GM19035 (cell line): Measurements from ENCODE around the gene B4GALT5.
"Not testable (repeated sequence)": the region's sequence is repeated elsewhere in the genome, so short reads cannot be mapped to it uniquely, and the experiment has no call there.

Experiments used
- ATAC-seq: cut with Tn5 transposase; IDR thresholded peaks from one replicate; pipeline ENCODE4 v1.9.1; 2021; ENCODE audit not compliant: unreplicated experiment

The B4GALT5 gene

DNA sequence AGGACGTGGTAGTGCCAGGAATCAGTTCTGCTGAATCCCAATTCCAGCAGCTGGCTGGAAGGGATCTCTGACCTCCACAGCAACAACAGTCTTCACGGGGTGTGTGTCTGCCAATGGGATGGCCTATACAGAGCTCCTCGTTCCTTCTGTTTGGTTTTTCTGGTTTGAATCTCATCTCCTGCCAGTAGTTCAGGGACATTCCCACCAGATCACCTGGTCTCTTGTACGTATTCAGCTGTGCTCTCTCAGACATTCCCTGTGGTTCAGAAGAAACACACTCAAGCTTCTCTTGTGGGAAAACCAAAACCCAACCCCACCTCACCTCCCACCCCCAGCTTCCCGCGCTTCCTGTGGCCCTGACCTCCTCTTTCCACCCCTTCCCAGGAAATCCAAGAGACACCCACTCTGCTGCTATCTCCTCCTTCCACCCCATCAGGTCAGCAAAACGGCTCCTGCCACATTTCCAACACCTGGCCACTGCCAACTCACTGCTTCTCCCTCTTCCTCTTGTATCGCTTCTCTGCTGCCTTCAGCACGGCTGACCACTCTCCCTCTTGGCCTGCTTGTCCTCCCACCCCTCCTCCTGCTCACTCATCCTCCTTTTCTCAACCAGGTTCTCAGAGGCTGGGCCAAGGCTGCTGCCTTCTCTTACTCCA is 82.5 kb downstream of the B4GALT5 start:
- peak; percentile 22 for ATAC-seq

DNA sequence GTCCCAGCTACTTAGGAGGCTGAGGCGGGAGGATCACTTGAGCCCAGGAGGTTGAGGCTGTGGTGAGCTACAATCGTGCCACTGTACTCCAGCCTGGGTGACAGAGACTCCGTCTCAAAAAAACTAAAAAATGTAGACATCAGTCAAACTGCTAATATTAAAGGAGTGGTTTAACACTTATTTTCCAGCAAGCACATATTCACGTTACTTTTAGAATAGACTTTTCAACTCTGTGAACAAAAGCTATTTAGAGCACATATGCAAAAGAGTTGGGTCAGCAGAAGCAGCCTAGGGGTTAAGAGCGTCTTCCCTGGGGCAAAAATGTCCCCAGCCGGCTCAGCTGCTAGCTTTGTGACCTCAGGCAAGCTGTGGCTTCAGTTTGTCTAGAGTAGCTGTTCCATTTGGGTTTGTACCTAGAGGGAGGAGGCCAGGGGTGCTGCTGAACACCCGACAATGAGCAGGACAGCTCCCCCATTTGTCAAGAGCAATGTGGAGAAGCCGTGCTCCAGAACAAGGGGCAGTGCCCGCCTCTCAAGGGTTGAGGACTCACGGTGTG is 83.2 kb downstream of the B4GALT5 start:
- peak; percentile 78 for ATAC-seq

DNA sequence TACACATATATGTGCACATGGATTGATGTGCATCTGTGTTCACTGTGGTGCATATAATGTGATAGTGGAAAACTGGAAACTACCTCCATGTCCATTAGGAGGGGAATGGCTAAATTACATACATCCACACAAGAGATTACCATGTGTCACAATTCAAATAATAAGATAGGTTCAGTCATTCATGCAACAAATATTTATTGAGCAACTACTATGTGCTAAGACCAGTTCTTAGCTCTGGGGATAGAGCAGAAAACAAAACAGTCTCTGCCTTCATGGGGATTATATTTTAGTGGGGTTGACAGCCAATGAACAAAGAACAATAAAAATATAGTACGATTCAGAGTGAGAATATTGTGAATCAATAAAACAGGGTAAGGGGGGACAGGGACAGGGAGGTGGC is 84.1 kb downstream of the B4GALT5 start:
- no peak for ATAC-seq

DNA sequence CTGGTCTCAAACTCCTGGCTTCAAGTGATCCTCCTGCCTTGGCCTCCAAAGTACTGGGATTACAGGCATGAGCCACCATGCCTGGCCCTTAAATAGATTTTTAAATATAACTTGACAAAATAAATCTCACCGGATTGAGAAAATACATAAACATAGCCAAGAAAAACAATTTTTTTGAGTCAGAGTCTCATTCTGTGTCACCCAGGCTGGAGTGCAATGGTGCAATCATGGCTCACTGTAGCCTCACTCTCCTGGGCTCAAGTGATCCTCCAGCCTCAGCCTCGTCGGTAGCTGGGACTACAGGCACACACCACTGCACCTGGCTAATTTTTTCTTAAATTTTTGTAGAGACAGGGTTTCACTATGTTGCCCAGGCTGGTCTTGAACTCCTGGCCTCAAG is 85.4 kb downstream of the B4GALT5 start:
- not testable (repeated sequence) for ATAC-seq

DNA sequence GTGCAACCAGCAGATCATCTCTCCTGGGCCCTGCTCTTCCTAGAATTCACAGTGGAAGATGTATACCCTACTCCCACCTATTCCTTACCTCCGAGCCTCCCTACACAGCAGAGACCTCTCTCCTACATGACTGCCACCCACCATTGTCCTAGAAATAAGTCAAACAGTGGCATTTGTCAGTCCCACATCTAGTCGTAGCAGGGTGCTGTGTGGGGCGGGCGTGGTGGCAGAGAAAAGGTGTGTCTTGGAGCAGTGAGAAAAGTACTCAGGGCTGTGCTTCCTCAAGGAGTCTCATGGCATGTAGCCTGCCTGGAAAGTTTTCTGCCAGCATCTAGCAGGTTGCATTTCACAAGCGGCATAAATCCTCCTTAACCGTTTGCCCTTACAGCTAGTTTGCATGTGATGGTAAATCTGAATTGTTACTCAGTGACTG is 86.3 kb downstream of the B4GALT5 start:
- no peak for ATAC-seq

DNA sequence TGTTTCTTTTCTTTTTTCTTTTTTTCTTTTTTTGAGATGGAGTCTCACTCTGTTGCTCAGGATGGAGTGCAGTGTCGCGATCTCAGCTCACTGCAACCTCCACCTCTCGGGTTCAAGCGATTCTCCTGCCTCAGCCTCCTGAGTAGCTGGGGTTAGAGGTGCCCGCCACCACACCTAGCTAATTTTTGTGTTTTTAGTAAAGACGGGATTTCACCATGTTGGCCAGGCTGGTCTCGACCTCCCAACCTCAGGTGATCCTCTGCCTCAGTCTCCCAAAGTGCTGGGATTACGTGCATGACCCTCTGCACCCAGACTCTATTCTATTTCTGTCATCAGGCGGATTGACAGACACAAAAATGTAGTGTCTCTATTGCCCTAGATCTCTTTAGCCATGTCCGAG is 88.7 kb downstream of the B4GALT5 start:
- not testable (repeated sequence) for ATAC-seq

DNA sequence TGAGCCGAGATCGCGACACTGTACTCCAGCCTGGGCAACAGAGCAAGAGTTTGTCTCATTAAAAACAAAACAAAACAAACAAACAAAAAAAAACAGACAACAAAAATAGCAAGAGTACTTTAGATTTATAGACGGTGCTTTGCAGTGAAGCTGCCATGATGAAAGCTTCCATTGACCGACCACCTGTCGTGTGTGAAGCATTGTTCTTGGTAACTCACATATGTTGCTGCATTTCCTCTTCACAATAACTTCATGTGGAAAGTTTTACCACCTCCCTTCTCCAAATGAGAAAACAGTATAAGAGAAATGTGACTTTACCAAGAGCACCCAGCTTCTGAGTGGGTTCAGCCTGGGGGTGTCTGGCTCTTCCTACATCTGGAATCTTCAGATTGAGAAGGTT is 89.4 kb downstream of the B4GALT5 start:
- ATAC-seq = no peak

DNA sequence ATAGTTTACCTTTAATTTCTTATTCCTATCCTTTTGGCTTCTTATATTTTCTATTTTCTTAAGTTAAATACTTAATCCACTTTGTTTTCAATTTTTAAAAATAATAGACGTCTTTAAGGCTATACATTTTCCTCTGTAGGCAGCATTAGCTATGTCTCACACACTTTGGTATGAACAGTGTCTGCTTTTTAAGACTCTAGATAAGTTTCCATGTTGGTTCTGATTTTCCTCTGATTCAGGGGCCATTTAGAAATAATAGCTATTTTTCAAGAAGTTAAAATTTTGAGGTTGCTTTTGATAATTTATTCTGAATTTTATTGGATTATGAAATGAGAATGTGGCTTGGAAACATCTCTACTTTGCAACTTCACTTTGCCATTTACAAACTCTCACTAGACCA is 91.4 kb downstream of the B4GALT5 start:
- no peak for ATAC-seq

DNA sequence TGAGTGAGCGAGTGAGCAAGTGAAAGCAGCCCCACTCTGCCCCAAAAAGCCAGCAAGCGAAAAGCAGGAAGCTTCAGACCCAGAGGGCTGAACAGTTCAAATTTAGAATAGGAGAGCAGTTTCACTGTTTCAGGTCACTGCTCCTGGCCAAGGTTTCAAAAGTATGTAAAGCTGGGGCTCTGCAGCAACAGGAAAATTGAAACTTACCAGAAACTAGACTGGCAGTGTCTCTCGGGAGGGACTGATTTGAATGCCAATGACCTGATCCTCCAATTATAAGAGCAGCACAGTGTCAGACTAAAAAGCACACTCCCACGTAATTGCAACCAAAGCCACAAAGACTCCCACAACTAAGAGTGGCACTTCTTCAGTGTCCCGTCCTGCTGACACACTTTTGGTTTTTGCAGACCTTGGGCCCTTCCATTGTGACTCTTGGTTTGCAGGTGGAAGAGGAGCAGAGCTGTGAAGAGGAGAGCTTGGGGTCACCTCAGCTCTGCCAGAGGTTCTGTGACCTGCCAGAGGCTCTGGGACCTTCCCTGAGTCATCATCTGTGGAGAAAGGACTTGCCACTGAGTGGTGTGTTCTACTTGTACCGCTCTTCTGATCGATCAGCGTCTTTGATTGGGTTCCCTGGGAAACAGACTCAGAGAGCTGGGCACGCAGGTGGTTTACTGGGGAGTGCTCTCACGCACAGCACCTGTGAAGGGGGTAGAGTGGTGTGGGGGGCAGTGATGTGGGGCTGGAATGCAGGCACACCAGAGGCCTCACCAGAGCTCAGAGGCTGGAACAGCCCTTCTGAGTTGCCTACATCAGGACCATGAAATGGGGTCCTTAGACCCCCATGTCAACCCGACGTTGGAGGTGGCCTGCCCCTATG is 93.1 kb downstream of the B4GALT5 start:
- peak; percentile 87 for ATAC-seq

DNA sequence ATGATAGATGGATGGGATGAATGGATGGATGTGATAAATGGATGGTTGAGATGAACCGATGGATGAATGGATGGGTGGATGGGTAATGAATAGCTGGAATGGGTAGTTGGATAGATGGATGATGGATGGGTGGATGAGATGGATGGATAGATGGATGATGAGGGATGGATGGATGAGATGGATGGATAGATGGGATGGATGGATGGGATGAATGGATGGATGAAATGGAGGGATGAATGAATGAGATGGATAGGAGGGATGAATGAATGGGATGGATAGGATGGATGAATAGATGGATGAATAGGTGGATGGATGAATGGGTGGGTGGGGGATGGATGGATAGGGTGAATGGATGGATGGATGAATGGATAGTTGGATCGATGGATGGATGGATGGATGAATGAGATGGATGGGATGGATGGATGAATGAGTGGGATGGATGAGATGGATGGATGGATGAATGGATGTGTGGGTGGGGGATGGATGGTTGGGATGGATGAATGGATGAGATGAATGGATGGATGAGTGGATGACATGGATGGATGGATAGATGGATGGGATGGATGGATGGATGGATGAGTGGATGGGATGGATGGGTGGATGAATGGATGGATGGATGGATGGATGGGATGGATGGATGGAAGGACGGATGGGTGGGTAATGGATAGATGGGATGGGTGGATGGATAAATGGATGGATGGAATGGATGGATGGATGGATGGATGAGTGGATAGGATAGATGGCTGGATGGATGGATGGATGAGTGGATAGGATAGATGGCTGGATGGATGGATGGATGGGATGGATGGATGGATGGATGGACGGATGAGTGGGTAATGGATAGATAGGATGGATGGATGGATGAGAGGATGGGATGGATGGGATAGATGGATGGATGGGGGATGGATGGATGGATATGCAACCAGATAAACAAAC is 94.3 kb downstream of the B4GALT5 start:
- no peak for ATAC-seq

DNA sequence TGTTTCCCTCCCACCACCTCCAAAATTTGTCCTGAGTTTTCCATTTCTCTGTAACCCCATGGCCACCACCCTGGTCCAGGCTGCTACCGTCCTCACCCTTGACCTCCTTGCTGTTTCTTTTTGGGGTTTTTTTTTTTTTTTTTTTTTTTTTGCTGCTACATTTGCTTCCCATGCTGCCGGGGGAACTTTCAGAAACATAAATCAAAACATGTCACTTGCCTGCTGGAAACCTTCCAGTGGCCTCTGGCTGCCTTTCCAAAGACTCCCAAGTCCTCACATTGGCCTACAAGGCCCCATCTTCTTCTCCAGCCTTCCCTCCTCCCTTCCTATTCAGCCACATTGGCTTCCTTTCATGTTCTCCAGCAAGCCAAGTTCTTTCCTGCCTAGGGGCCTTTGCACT is 95.4 kb downstream of the B4GALT5 start:
- no peak for ATAC-seq

DNA sequence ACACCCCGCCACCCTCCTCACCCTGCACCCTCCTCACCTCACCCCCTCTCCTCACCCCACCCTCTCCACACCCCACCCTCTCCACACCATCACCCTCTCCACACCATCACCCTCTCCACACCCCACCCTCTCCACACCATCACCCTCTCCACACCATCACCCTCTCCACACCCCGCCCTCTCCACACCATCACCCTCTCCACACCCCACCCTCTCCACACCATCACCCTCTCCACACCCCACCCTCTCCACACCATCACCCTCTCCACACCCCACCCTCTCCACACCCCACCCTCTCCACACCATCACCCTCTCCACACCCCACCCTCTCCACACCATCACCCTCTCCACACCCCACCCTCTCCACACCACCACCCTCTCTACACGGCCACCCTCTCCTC is 96.3 kb downstream of the B4GALT5 start:
- ATAC-seq = not testable (repeated sequence)

DNA sequence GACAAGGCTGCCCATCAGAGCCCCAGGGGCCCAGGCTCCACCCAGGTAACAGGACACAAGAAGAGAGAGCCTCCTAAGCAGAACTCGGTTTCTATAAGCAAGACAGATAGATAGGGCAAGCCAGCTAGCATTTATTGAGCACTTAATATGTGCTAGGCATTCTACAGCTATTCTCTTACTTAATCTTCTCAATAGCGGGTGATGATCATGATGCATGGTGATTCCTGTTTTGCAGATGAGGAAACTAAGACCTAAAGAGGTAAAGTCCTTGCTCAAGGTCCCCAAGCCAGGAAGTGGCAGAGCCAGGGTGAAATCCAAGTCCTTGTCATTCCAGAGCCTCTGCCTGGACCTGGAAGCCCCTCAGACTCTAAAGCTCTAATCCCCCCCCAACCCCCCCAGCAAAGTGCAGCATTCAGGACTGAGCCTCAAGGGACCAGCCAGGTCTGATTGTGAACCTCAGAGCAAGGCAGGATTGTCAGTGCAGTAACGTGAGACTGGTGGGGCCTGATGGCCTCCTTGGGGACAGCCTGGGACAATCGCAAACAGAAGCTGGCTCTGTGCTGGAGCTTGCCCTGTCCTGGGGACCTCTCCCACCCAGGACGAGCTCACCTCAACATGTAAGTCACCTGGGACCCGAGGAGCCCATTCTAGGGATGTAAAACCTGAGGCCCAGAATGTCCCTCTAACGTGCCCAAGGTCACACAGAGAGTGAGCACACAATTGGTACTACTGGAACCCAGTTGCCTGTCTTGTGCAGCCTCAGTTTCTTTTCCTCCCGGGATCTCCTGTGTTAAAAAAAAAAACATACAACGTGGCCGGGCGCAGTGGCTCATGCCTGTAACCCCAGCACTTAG is 97.3 kb downstream of the B4GALT5 start:
- ATAC-seq = no peak

DNA sequence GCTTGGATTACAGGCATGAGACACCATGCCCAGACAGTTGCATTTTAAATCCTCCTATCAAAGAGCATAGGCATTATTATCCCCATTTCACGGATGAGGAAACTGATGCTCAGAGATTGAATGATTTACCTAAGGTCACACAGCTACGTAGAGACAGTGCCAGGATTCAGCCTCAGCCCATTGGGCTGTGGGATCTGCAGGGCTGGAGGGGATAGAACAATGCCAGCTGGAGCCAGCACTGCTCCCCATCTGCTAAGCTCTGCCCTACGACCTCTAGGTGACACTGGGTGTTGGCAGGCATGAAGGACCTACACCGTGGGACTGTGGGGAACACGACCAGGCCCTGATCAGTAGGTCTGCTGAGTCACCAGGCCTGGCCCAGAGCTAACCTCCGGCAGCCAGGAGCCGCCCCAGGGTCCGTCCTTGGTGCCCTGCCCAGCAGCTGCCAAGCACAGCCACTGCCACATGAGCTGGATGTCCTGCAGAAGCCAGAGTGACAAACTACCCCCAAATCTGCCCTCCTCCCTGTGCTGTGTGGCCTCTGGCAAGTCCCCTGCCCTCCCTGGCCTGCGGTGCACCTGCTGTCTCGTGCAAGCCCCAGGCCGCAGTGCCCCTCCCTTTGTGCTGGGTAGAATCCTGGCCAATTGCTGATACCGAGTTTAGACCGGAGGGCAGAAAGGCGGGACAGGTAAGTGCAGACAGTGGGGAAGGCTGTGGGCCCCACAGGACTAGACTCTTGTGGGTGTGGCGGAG is 98.1 kb downstream of the B4GALT5 start:
- no peak for ATAC-seq

DNA sequence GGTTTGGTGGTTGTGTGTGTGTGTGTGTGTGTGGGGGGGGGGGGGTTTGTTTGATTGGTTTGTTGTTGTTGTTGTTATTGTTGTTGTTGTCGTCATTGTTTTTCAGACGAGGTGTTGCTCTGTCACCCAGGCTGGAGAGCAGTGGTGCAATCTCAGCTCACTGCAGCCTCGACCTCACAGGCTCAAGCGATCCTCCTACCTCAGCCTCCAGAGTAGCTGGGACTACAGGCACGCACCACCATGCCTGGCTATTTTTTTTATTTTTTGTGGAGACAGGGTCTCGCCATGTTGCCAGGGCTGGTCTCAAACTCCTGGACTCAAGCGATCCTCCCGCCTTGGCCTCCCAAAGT is 98.7 kb downstream of the B4GALT5 start:
- ATAC-seq = not testable (repeated sequence)

DNA sequence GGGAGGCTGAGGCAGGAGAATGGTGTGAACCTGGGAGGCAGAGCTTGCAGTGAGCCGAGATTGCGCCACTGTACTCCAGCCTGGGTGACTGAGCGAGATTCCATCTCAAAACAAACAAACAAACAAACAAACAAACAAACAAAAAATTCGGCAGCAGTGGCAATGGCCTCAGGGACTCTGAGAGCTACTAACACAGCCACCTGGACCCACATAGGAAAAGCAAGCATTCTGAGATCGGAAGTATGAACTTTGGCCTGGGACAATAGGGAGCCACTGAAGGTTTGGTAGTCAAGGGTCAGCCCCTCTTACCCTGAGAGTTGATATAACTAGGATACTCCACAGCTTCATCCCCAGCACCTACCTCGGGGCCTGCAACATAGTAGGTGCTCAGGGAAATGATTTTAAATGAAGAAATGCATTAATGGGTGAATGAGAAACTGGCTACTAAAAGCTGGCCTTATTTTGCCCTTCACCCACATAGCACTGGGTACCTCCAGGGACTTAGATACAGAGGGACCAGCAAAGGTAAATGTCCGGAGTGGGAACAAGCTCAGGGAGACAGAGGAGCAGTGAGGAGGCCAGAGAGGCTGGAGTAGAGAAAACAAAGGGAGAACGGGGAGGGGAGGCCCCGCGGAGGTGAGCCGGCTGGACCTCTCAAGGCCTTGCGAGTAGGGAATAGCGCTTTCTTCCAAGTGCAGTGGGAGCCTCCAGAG is 99.2 kb downstream of the B4GALT5 start:
- no peak for ATAC-seq

DNA sequence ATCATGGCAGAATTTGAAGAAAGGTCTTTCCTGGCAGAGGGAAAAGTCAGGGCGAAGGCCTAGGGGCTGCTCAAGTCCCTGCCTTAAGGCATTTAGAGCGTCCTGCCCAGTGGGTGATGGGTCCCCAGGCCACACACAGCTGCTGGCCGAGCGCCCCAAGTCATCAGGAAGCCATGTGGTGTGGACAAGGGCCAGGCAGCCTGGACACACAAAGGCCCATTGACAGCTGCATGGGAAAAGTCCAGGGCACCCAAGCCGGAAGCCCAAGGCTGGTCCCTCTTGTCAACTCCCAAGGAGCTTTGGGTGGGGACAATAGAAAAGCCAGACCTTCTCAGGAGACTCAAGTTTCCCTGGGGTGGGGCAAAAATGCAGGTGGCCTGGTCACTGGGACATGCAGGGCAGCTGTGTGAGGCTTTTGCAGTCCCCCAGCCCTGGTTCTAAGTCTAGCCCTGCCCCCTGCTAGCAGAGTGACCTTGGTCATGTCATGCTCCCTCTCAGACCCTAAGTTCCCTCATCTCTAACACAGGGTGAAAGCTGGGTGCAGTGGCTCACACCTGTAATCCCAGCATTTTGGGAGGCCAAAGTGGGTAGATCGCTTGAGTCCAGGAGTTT is 101.4 kb downstream of the B4GALT5 start:
- no peak for ATAC-seq

DNA sequence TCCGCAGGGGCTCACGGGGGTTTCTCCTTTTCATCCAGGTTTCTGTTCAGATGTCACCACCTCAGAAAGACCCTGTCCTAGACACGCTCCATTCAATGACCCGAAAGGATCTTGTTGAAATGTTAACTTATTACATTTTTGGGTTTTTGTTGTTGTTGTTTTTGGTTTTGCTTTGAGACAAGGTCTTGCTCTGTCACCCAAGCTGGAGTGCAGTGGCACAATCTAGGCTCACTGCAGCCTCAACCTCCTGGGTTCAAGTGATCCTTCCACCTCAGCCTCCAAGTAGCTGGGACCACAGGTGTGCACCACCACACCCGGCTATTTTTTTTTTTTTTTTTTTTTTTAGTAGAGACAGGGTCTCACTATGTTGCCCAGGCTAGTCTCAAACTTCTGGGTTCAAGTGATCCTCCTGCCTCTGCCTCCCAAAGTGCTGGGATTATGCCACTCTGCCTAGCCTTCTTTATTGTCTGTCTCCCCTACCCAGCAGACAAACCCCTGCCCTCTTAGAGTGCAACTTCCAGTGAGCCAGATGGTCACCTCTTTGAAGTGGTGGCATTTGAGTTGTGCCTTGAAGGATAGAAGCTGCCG is 102.0 kb downstream of the B4GALT5 start:
- not testable (repeated sequence) for ATAC-seq
